Activated T-helper 2 cell treated with anti-CD3 and anti-CD28 coated beads, Interferon-gamma antibody, Interleukin-2, Interleukin-4, amounts not matched to agents 10 μg/mL and 5 μg/mL and 100 μg/mL, durations not matched to agents 14 hours and 24 hours and 36 hours (primary cell): ENCODE data around the gene SCTR. TPM values are rescaled to one million over a fixed set of nuclear protein-coding genes. Genes with fewer than 3 reads are reported as not detected.

ENCODE experiments used
- DNase-seq: peaks from one replicate; pipeline ENCODE4 v3.0.0; 2021; ENCODE audit warnings: low spot score
- H3K27ac Mint-ChIP-seq: one replicate; pipeline ENCODE4 v1.8.0; 2021; ENCODE audit warnings: mixed read lengths
- H3K27me3 Mint-ChIP-seq: one replicate; pipeline ENCODE4 v1.8.0; 2021; ENCODE audit warnings: low read depth, mixed read lengths
- H3K36me3 Mint-ChIP-seq: one replicate; pipeline ENCODE4 v1.8.0; 2021; ENCODE audit warnings: low read depth, mixed read lengths
- H3K4me1 Mint-ChIP-seq: one replicate; pipeline ENCODE4 v1.8.0; 2021; ENCODE audit warnings: low read depth, mixed read lengths
- H3K4me3 Mint-ChIP-seq: one replicate; pipeline ENCODE4 v1.8.0; 2021; ENCODE audit warnings: low read depth, mild to moderate bottlenecking, moderate library complexity, mixed read lengths
- H3K9me3 Mint-ChIP-seq: one replicate; pipeline ENCODE4 v1.8.0; 2021; ENCODE audit warnings: mixed read lengths
- intact Hi-C: fragments of 100-400 bp; cut with micrococcal nuclease; formaldehyde crosslinking; loops from one replicate; pipeline ENCODE4 v1.15.1; 2023
- total RNA-seq: library from RNA; stranded (reverse); gene quantifications from 2 replicates; pipeline ENCODE4 v1.2.3, GENCODE V29; 2022

SCTR gene
- total RNA-seq, 1 donor from 2014 or later, result not detected

DNA sequence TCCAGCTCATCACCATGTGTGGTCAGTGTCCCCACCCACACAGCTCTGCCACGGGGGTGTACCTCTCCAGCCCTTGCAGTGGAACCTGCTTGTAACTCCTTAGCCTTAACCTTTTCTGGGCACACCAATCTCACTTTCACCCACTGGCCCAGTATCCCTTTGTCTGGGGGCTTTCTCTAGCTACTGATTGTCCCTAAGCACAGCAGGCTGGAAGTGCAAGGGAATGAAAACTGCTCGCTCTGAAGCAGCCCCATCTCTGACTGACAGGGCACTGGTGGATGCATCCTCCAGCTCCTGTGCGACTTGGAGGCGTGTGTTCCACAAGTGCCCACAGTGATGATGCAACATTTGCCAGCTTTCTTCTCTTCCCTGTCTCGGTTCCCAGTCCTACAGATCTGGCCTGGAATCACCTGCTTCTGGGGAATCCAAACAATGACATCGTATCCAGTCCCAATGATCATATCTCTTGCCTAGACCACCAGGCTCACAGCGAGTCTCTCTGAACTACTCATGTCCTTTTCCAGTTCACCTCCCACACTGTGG, 33.6 kb downstream of the SCTR start:
- intact Hi-C loops, result no loop called here
- H3K27ac Mint-ChIP-seq, result no peak overlapping the region
- no peaks in the 10 kb centered on the region for H3K36me3 Mint-ChIP-seq
- peaks cover 1% of the 10 kb centered on the region for H3K27me3 Mint-ChIP-seq
- DNase-seq, result no peak
- H3K4me1 Mint-ChIP-seq, result no peaks in the 10 kb centered on the region
- no peaks in the 10 kb centered on the region for H3K9me3 Mint-ChIP-seq
- no peak overlapping the region for H3K4me3 Mint-ChIP-seq

DNA sequence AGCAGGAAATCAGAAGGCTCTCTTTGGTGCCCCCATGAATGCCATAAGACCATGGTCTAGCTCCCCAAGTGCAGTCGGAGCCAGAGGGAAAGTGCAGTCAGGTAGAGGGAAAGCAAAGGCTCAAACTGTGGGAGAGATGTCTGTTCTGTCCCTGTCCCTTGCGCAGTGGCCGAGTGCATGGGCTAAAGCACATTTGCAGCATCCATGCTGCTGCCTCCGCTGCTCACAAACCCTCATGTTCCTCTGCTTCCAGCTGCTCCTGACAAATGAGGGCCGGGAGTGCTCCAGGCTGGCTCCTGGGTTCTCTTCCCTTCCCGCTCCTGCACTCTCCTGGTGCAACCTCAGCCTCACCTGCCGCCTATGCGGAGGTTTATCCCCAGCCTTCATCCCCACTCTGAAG, 34.2 kb downstream of the SCTR start:
- peaks cover 1% of the 10 kb centered on the region for H3K27me3 Mint-ChIP-seq
- H3K9me3 Mint-ChIP-seq, result no peaks in the 10 kb centered on the region
- intact Hi-C loops, result no loop called here
- no peak overlapping the region for H3K27ac Mint-ChIP-seq
- DNase-seq, result no peak
- H3K4me1 Mint-ChIP-seq, result no peaks in the 10 kb centered on the region
- no peaks in the 10 kb centered on the region for H3K36me3 Mint-ChIP-seq
- no peak overlapping the region for H3K4me3 Mint-ChIP-seq

DNA sequence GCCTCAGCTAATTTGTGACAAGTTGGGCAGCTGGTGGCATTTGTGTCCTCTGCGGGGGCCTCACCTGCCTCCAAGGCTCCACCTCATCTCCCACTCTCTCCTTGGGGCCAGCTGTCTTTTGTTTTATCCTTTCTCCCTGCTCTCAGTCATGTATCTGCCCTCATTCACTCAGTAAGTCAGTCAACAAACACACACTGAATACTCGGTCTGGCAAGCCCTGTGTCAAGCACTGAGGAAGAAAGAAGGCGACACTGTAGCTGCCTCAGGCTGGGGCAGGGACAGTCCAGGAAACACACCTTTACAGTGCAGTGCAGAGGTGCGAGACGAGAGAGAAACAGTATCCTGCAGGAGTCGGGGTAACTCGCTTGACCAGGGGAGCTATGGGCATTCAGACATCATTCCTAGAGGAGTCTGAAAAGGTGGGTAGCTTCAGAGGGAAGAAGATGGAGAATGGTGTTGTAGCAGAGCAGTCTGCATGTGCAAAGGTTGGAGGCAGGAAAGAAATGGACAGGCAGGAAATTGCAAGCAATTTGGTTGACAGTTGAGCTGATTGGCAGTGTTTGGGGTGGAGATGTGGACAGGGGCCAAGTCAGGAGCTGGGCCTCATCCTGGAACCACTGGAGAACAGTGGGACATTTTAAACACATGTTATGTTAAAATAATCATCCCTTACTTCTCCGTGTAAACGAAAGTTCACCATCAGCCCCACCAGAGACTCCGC, 34.9 kb downstream of the SCTR start:
- H3K9me3 Mint-ChIP-seq, result no peaks in the 10 kb centered on the region
- no peaks in the 10 kb centered on the region for H3K36me3 Mint-ChIP-seq
- no peak for DNase-seq
- H3K27me3 Mint-ChIP-seq, result no peaks in the 10 kb centered on the region
- H3K4me3 Mint-ChIP-seq, result no peak overlapping the region
- H3K27ac Mint-ChIP-seq, result no peak overlapping the region
- intact Hi-C loops, result no loop called here
- H3K4me1 Mint-ChIP-seq, result no peaks in the 10 kb centered on the region

DNA sequence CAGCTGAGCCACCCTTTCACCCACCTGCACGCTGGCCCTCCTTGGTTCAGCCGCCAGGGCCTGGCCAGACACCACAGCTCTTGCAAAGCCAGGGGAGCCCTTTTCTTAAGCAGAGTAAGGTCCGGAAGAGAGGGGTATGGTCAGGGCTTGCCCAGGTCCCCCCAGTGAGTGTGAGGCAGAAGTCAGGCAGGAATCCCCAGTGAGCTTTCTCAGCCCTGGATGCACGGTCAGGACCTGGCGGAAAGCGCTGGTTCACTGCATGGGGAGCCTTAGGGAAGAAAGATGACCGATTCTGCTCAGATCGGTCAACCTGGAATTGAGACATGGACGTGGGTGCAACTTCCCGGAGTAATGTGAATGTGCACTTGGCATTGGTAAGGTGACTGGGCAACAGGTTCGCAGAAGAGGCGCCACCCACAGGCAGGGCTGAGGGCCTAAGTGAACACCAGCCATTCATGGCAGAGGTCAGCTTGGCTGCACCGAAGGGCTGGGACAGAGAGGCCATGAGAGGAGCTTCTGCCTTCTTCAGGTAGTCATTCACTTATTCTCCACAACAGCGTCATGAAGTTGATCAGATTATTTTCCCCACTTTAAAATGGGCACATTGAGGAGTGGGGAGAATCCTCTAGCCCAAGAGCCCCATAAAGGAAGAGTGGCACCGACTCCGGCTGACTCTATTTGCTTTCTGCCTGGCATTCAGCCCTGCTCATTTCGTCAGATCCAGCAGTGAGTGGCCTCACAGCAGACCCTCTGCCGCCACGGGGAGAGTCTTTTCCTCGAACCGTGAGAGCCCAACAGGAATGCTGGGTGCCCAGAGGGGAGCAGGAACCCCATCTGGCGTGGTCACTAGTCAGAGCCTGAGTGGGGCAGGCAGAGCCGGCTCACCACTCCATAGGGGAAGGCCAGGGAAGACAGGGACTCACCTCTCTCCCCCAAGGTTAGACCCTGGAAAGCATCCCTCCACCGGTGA, 35.8 kb downstream of the SCTR start:
- H3K36me3 Mint-ChIP-seq, result no peaks in the 10 kb centered on the region
- H3K4me1 Mint-ChIP-seq, result no peaks in the 10 kb centered on the region
- H3K4me3 Mint-ChIP-seq, result no peak overlapping the region
- peaks cover 1% of the 10 kb centered on the region for H3K27me3 Mint-ChIP-seq
- H3K9me3 Mint-ChIP-seq, result no peaks in the 10 kb centered on the region
- intact Hi-C loops, result no loop called here
- no peak for DNase-seq
- no peak overlapping the region for H3K27ac Mint-ChIP-seq

DNA sequence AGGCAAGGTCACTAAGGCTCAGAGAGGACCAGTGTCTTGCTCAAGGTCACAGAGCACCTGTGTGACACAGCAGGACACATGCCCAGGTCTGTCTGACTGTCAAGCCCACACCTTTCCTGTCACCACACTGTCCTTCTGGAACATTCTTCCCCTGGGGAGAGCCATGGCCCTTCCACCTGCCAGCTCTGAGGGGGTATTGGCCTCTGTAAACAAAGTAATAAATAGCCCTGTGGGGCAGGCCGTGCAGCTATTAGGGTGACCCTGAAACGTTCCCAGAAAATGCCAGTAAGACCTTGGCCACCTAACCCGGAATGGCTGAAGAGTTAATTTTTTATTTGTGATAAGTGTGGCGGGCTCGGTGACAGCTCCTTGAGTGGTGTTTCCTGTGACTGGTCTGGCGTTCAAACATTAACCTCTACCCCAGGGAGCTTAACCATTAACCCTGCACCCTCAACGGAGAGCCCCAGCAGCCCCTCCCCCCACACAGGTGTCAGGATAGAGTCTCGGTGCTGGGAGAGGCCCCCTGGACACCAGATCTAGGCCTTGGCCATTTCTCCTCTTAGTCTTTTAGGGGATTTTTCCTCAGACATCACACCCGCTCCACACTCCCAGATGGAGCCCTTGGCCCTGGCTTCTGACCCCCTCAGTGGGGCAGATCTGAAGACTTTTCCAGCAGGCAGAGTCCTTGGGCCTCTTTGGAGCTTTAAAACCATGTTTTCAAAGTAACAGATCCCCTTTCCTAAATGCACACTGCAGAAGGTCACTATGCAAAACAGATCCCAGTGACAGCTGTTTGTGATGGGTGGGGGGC, 36.6 kb downstream of the SCTR start:
- peaks cover 1% of the 10 kb centered on the region for H3K27me3 Mint-ChIP-seq
- intact Hi-C loops, result no loop called here
- H3K27ac Mint-ChIP-seq, result no peak overlapping the region
- H3K36me3 Mint-ChIP-seq, result no peaks in the 10 kb centered on the region
- no peak for DNase-seq
- no peaks in the 10 kb centered on the region for H3K9me3 Mint-ChIP-seq
- H3K4me1 Mint-ChIP-seq, result no peaks in the 10 kb centered on the region
- no peak overlapping the region for H3K4me3 Mint-ChIP-seq

DNA sequence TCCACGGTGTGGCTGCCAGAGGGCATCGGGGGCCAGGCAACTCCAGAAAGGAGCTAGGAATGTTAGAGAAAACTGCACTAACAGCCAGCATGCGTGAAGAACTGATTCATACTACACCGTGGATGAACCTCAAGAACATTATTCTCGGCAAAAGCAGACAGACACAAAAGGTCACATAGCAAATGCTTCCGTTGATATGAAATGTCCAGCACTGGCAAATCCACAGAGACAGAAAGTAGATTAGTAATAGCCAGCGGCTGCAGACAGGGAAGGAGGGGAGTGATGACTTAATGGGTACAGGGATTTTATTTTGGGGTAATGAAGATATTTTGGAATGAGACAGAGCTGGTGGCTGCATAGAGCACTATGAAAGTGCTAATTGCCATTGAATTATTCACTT, 37.4 kb downstream of the SCTR start:
- intact Hi-C loops, result no loop called here
- no peaks in the 10 kb centered on the region for H3K9me3 Mint-ChIP-seq
- H3K27ac Mint-ChIP-seq, result no peak overlapping the region
- H3K4me1 Mint-ChIP-seq, result no peaks in the 10 kb centered on the region
- no peaks in the 10 kb centered on the region for H3K36me3 Mint-ChIP-seq
- DNase-seq, result no peak
- H3K27me3 Mint-ChIP-seq, result peaks cover 1% of the 10 kb centered on the region
- no peak overlapping the region for H3K4me3 Mint-ChIP-seq

DNA sequence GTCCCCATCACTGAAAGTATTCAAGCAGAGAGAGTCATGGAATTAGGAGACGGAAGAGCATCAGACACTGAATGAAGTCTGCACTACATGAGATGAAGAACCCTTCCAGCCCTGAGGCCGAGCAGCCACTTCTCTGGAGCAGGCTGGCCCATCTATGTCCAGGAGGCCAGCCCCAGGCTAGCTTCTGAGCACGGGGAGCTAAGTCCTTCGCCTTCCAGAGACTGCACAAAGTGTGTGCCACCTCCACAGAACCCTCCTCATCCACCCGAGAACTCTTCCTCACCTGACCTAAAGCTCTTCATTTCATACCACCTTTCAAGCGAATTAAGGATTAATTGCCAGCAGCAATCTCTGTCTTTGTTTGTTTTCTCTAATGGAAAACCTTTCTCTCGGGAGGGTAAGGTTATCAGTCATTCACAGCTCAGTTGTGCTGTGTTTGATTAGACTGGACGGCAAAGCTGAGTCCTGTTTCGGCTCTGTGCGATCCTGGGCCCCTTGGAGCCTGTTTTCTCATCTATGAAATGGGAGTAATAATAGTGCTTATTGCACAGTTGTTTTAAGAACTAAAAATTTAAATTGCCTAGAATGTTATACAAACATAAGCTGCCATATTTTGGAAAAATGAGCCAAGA, 38.0 kb downstream of the SCTR start:
- no peak for DNase-seq
- H3K27ac Mint-ChIP-seq, result no peak overlapping the region
- intact Hi-C loops, result no loop called here
- no peaks in the 10 kb centered on the region for H3K9me3 Mint-ChIP-seq
- H3K36me3 Mint-ChIP-seq, result no peaks in the 10 kb centered on the region
- H3K4me1 Mint-ChIP-seq, result no peaks in the 10 kb centered on the region
- H3K4me3 Mint-ChIP-seq, result no peak overlapping the region
- peaks cover 1% of the 10 kb centered on the region for H3K27me3 Mint-ChIP-seq

DNA sequence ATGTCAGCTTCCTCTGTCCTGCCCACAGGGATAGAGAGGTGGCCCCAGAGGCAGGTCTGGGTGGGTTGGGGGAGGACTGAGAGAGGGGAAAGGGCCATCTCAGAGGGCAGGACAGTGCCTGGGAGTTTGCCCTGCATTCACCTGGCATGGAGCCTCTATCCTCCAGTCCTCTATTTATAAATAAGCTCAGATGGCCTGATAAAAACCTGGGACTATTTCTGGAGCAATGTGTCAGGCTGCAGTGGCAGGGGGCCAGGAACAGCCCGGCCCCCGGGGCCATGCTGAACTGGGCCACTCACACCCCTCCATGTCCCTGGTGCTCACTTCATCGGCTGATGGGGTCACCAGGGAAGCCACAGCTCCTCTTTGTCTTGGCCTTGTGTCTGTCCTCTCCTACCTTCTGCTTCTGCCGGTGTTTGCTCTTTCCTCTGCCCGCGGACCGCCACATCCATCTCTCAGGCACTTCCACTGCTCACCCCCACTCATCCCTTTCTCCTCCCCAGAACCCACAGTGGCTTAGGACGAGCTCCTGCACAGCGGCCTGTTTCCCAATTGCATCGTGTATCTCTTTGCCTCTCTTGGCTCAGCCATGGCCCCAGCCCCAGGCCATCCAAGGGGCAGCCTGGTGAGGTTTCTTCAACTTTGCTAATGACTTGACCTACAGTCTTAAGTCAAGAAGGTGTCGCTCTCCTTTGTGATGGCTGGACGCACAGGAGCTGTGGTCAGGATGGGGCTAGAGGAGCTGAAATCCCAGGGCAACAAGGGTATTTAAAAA, 38.8 kb downstream of the SCTR start:
- Mint-ChIP-seq H3K4me1 (no peaks in the 10 kb centered on the region), H3K27me3 (peaks cover 1% of the 10 kb centered on the region), H3K9me3 (no peaks in the 10 kb centered on the region), H3K36me3 (no peaks in the 10 kb centered on the region), H3K27ac (no peak overlapping the region), H3K4me3 (no peak overlapping the region)
- intact Hi-C loops, result no loop called here
- DNase-seq, result no peak

DNA sequence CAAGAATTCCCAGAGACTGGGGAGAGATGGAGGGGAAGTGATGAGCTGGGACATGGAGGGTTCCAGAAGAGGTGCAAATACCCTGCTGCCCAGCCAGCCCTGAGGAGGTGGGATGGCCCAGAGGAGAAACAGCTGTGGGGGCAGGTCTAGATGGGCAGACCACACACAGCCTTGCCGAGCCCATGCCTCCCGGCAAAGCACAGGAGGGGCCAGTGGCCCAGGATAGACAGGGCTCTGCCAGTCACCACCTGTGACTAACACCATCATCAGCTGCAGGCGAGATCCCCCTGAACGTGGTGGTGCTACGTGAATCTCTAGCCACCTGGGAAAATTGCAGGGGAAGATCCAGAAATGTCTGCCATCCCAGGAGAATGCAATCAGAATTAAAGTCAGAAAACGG, 39.4 kb downstream of the SCTR start:
- H3K36me3 Mint-ChIP-seq, result no peaks in the 10 kb centered on the region
- H3K4me3 Mint-ChIP-seq, result no peak overlapping the region
- DNase-seq, result no peak
- H3K9me3 Mint-ChIP-seq, result no peaks in the 10 kb centered on the region
- H3K27me3 Mint-ChIP-seq, result peaks cover 1% of the 10 kb centered on the region
- intact Hi-C loops, result no loop called here
- H3K27ac Mint-ChIP-seq, result no peak overlapping the region
- no peaks in the 10 kb centered on the region for H3K4me1 Mint-ChIP-seq

DNA sequence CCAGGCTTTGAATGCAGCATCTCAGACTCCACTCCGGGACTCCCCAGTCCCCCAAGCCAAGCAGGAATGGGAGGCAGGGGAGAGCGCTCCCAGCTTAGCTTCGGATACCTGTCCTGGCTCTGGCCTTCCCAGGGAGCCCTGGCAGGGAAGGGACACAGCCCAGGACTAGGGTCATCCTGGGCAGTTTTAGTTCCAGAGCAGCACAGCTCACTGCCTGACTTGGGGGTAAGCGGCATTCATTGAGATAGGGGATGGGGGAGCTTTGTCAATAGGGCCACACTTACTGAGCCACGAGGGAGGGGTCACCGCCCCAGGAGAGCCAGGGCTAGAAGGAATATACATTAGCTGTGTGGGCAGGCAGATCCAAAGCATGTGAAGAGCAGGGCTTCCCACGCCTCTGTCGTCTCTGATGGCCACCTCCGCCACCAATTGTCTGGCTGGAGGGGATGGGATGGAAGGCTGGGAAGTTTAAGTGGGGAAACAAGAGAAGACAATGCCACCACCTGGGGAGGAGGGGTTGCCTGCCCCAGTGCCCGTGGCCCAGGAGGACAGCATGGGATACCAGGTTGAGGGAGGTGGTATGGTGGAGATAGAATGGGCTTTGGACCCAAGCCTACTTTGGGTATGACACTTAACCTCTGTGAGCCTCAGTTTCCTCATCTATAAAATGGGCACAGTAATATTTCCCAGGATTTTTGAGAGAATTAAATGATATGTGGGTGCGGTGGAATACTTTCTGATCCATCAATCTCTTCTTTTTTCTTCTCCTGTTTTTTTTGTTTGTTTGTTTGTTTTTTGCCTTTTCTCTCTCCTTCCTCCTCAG, 40.2 kb downstream of the SCTR start:
- no peaks in the 10 kb centered on the region for H3K9me3 Mint-ChIP-seq
- intact Hi-C loops, result no loop called here

DNA sequence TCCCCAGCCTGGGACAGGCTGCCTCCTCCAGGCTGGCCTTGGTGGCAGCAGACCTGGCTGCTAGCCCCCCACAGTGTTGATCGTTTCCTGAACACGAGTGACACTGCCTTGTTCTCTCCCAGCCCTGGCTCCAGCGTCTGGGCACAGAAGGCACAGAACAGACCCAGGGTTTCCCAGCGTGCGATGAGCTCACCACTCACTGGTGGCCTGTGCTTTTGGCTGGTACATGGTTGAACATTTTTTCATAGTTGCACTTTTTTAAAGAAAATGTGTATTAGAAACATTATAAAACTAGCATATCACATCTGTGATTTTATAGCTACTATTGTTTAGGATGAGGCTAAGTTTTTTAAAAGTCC, 40.9 kb downstream of the SCTR start:
- intact Hi-C loops, result no loop called here
- Mint-ChIP-seq H3K27me3 (peaks cover 1% of the 10 kb centered on the region), H3K9me3 (no peaks in the 10 kb centered on the region), H3K36me3 (no peaks in the 10 kb centered on the region), H3K4me1 (no peaks in the 10 kb centered on the region), H3K27ac (no peak overlapping the region), H3K4me3 (no peak overlapping the region)
- no peak for DNase-seq

More for the DNA sequence above, 40.2 kb downstream of the SCTR start:
- H3K4me1 Mint-ChIP-seq, result no peaks in the 10 kb centered on the region
- no peaks in the 10 kb centered on the region for H3K36me3 Mint-ChIP-seq
- no peak overlapping the region for H3K27ac Mint-ChIP-seq
- peaks cover 1% of the 10 kb centered on the region for H3K27me3 Mint-ChIP-seq
- no peak for DNase-seq
- no peak overlapping the region for H3K4me3 Mint-ChIP-seq
